ENCODE data around the gene ST8SIA5. TPM values are rescaled to one million over a fixed set of nuclear protein-coding genes. Genes with fewer than 3 reads are reported as not detected.

Gene ST8SIA5, protein sequence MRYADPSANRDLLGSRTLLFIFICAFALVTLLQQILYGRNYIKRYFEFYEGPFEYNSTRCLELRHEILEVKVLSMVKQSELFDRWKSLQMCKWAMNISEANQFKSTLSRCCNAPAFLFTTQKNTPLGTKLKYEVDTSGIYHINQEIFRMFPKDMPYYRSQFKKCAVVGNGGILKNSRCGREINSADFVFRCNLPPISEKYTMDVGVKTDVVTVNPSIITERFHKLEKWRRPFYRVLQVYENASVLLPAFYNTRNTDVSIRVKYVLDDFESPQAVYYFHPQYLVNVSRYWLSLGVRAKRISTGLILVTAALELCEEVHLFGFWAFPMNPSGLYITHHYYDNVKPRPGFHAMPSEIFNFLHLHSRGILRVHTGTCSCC
- total RNA-seq, result 7.8 TPM

GRCh38 chr18:46756559-46757201, at the start of gene ST8SIA5:
Gene ST8SIA5 (minus strand): TSS chr18:46757053. CDS start chr18:46756508, 545 bp downstream.

DNA sequence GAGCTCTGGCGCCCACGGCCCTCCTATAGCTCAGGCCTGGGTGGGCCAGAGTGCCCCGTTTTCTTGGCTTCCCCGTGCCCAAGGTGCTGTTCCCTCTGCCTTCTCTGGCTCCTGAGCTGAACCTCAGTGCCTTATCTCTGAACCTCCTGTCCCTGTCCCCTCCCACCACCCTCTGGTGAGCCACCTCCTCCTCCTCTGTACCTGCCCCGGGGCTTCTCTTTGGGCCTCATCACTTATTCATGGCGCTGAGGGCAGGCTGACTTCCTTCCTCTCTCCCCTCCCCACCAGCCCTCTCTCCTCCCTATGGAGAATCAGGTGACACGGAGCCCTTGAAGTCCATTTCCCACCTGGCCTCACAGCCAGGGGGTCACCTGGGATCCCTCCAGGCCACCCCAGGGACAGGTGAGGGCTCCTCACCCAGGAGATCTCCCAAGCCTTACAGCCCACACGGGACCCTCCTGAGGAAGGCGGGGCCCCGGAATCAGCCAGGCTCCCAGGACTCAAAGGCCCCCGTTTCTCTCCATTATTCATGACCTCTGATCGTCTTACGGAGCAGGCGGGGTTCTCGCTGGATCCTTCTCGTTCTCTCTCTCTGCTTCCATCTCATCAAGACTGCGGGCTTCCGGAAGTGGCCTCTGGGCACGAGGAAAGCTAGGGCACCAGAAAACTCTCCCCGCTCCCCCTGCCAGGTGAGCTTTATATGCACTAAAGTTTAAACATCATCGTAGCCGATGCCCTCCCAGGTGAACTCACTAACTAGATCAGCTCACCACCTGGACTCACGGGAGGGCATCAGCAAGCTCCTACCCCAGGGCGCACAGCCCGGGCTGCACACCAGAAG, 99.5 kb downstream of the ST8SIA5 start, which contains the start of gene LOXHD1:
Gene LOXHD1, minus strand, starts transcription at position 106 of the 841 bp plus-strand sequence. CDS start 187 bp downstream, outside the sequence.

Small RNA genes lying within 50 kb of the gene (small RNA-seq; reads per million reads assigned to genes)
- gene AC090311.1, result not detected

Other genes starting within 250 kb of the ST8SIA5 start
- gene LOXHD1, start 99.8 kb downstream of the ST8SIA5 start, total RNA-seq, result 0.23 TPM
- gene PIAS2, start 160.5 kb upstream of the ST8SIA5 start, total RNA-seq, result 69.4 TPM
- gene KATNAL2, start 160.5 kb upstream of the ST8SIA5 start, total RNA-seq, result 5.8 TPM